Fibroblast of gingiva (primary cell): ENCODE results near the gene MYO9A.

Experiments
- DNase-seq: peaks from one replicate; pipeline ENCODE4 v3.0.0-alpha.2; 2011; ENCODE audit warnings: low read depth

Gene MYO9A

GRCh38 chr15:72118017-72118978, at the start of gene MYO9A, which contains the start of gene SENP8:
Gene MYO9A, minus strand, starts transcription at chr15:72118150. Its CDS starts 71,587 bp downstream, at chr15:72046563.
Gene SENP8, plus strand, starts transcription at chr15:72118403. Its CDS starts 21,221 bp downstream, at chr15:72139624.
- DNase-seq = peak; percentile 98

- no peak for DNase-seq
These were observed 49.5 kb upstream of the MYO9A start for GRCh38 chr15:72167445-72167844.

GRCh38 chr15:72166716-72167417, 48.9 kb upstream of the MYO9A start:
- no peak for DNase-seq

- DNase-seq = no peak
These were observed 45.8 kb upstream of the MYO9A start for GRCh38 chr15:72163719-72164118.

GRCh38 chr15:72162569-72162968, 44.6 kb upstream of the MYO9A start:
- no peak for DNase-seq

- DNase-seq = no peak
These were observed 43.6 kb upstream of the MYO9A start for GRCh38 chr15:72161361-72162132.

GRCh38 chr15:72160696-72161245, 42.8 kb upstream of the MYO9A start:
- DNase-seq = no peak

GRCh38 chr15:72156928-72157327, 39.0 kb upstream of the MYO9A start:
- DNase-seq = no peak

GRCh38 chr15:72155635-72156616, 38.0 kb upstream of the MYO9A start:
- peak; percentile 67 for DNase-seq

- DNase-seq = peak; percentile 41
These were observed 37.2 kb upstream of the MYO9A start for GRCh38 chr15:72155003-72155621.

- DNase-seq = no peak
These were observed 36.4 kb upstream of the MYO9A start for GRCh38 chr15:72154316-72154715.

GRCh38 chr15:72153269-72154000, 35.5 kb upstream of the MYO9A start:
- peak; percentile 19 for DNase-seq

- DNase-seq = no peak
These were observed 29.5 kb upstream of the MYO9A start for GRCh38 chr15:72147418-72147817.

- no peak for DNase-seq
These were observed 29.0 kb upstream of the MYO9A start for GRCh38 chr15:72146934-72147333.

- no peak for DNase-seq
These were observed 28.3 kb upstream of the MYO9A start for GRCh38 chr15:72146221-72146620.

GRCh38 chr15:72141171-72142084, 23.5 kb upstream of the MYO9A start:
- DNase-seq = no peak

- no peak for DNase-seq
These were observed 22.1 kb upstream of the MYO9A start for GRCh38 chr15:72140088-72140487.

- DNase-seq = no peak
These were observed 21.7 kb upstream of the MYO9A start for GRCh38 chr15:72139667-72140066.
